Measurements from ENCODE around the gene CFAP97D1. TPM values are rescaled to one million over a fixed set of nuclear protein-coding genes. Genes with fewer than 3 reads are reported as not detected.

CFAP97D1 gene
- total RNA-seq, 4 donors from 2014 or later: 0.19 TPM; not detected in 3

DNA sequence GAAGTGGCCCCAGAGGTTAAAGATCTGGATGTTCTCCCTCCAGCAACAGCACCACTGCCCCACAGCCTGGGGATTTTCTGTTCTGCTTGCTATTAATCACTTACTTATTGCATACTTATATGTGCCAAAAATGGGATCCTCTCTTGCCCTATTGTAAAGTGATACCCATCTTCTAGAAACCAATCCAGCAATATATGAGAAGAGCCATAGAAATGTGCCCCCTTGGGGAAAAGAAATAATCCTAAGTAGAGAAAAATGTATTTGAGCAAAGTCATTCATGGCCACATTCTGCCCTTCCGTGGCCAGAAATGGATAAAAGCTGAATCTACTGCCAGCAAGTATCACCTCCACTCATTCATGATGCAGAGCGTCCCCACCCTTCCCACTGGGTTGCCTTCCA is 42.5 kb upstream of the CFAP97D1 start:
- no peak overlapping the region for H3K27ac ChIP-seq (replicated peaks in 1 of 4)
- no peaks in the 10 kb centered on the region for H3K36me3 ChIP-seq
- peaks cover 0 to 6% (median 1%) of the 10 kb centered on the region in 4 donors for H3K4me1 ChIP-seq
- 82% methylated on average over 2 of the region's 2 CpGs for WGBS
- H3K9me3 ChIP-seq: no peaks in the 10 kb centered on the region
- intact Hi-C loops (cut with DNase I): no loop called here
- no peak overlapping the region for H3K4me3 ChIP-seq
- DNase-seq (ENCODE audit: extremely low spot score): no peak
- H3K27me3 ChIP-seq: peaks cover 0 to 6% (median 0%) of the 10 kb centered on the region in 4 donors
- no peak for TF ChIP-seq POLR2A (IDR thresholded peaks at IDR 0.05; ENCODE audit: low read depth)
- TF ChIP-seq, protein P1, sequence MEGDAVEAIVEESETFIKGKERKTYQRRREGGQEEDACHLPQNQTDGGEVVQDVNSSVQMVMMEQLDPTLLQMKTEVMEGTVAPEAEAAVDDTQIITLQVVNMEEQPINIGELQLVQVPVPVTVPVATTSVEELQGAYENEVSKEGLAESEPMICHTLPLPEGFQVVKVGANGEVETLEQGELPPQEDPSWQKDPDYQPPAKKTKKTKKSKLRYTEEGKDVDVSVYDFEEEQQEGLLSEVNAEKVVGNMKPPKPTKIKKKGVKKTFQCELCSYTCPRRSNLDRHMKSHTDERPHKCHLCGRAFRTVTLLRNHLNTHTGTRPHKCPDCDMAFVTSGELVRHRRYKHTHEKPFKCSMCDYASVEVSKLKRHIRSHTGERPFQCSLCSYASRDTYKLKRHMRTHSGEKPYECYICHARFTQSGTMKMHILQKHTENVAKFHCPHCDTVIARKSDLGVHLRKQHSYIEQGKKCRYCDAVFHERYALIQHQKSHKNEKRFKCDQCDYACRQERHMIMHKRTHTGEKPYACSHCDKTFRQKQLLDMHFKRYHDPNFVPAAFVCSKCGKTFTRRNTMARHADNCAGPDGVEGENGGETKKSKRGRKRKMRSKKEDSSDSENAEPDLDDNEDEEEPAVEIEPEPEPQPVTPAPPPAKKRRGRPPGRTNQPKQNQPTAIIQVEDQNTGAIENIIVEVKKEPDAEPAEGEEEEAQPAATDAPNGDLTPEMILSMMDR (IDR thresholded peaks at IDR 0.05): no peak
- TF ChIP-seq POLR2AphosphoS5 (IDR thresholded peaks at IDR 0.05): no peak
- no peak for TF ChIP-seq EP300 (IDR thresholded peaks at IDR 0.05)

DNA sequence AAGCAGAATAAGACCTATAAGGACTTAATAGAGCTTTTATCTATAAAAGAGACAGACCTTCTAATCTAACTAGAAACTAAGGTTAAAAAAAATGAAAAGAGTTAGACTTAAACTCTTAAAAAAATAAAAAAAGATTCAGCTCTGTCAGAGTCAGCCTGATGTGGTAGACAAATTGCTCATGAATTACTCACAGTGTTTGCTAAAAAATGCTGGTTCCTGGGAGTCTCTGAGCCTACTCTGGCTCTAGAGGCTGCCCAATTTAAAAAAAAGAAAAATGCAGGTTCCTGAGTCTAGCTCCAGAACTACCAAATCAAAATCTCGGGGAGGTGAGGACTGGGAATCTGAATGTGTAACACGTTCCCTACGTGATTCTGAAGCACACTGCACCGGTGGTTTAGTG is 39.7 kb upstream of the CFAP97D1 start:
- Histone ChIP-seq H3K4me1 (no peaks in the 10 kb centered on the region), H3K27me3 (peaks cover 0 to 16% (median 0%) of the 10 kb centered on the region in 4 donors), H3K4me3 (no peak overlapping the region), H3K27ac (replicated peaks in 1 of 4) (no peak overlapping the region), H3K36me3 (no peaks in the 10 kb centered on the region), H3K9me3 (no peaks in the 10 kb centered on the region)
- WGBS: 80% methylated on average over 4 of the region's 4 CpGs
- no peak for DNase-seq (ENCODE audit: extremely low spot score)
- TF ChIP-seq, protein P1 (IDR thresholded peaks at IDR 0.05): no peak
- TF ChIP-seq POLR2AphosphoS5 (IDR thresholded peaks at IDR 0.05): no peak
- no peak for TF ChIP-seq EP300 (IDR thresholded peaks at IDR 0.05)
- no peak for TF ChIP-seq POLR2A (IDR thresholded peaks at IDR 0.05; ENCODE audit: low read depth)
- intact Hi-C loops (cut with DNase I): no loop called here

DNA sequence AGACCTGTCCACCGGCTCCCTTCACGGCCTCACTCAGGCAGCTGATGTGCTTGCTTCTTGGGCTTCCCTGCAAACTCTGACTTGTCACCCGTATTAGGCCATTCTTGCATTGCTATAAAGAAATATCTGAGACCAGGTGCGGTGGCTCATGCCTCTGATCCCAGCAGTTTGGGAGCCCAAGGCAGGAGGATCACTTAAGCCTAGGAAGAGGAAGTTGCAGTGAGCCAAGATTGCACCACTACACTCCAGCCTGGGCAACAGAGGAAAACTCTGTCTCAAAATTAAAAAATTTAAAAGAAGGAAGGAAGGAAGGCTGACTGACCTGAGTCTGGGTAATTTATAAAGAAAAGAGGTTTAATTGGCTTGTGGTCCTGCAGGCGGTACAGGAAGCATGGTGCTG is 38.6 kb upstream of the CFAP97D1 start:
- Histone ChIP-seq H3K36me3 (no peaks in the 10 kb centered on the region), H3K4me1 (no peaks in the 10 kb centered on the region), H3K27ac (replicated peaks in 1 of 4) (no peak overlapping the region), H3K9me3 (no peaks in the 10 kb centered on the region), H3K27me3 (peaks cover 0 to 22% (median 0%) of the 10 kb centered on the region in 4 donors), H3K4me3 (no peak overlapping the region)
- no peak for DNase-seq (ENCODE audit: extremely low spot score)
- intact Hi-C loops (cut with DNase I): no loop called here
- no peak for TF ChIP-seq POLR2A (IDR thresholded peaks at IDR 0.05; ENCODE audit: low read depth)
- no peak for TF ChIP-seq EP300 (IDR thresholded peaks at IDR 0.05)
- TF ChIP-seq, protein P1 (IDR thresholded peaks at IDR 0.05): no peak
- TF ChIP-seq POLR2AphosphoS5 (IDR thresholded peaks at IDR 0.05): no peak
- 87% methylated on average over 5 of the region's 5 CpGs for WGBS

DNA sequence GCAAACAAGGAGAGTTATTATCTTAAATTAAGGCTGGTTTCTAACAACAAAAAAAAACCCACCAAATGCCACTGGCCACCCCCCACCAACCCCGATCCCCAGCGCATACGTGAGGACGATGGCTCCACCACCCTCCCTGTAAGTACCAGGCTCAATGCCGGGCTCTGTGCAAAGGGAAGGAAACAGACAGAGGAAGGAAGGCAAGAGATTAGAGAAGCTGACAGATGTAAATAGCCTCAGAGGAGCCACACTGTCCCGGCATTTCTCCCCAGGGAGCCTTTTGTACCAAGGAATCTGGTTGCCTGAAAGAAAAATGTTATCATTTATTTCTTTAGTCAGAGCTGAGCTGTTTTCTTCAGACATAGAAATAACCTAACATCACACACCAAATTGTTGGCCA is 34.7 kb upstream of the CFAP97D1 start:
- H3K9me3 ChIP-seq: no peaks in the 10 kb centered on the region
- no peak overlapping the region for H3K27ac ChIP-seq (replicated peaks in 1 of 4)
- H3K4me3 ChIP-seq: no peak overlapping the region
- no peak for DNase-seq (ENCODE audit: extremely low spot score)
- no peaks in the 10 kb centered on the region for H3K36me3 ChIP-seq
- intact Hi-C loops (cut with DNase I): no loop called here
- 33% methylated on average over 6 of the region's 6 CpGs for WGBS
- TF ChIP-seq EP300 (IDR thresholded peaks at IDR 0.05) (no peak), POLR2AphosphoS5 (IDR thresholded peaks at IDR 0.05) (no peak), POLR2A (IDR thresholded peaks at IDR 0.05; ENCODE audit: low read depth) (no peak)
- TF ChIP-seq, protein P1 (IDR thresholded peaks at IDR 0.05): no peak
- H3K27me3 ChIP-seq: peaks cover 0 to 35% (median 0%) of the 10 kb centered on the region in 4 donors
- H3K4me1 ChIP-seq: no peaks in the 10 kb centered on the region

DNA sequence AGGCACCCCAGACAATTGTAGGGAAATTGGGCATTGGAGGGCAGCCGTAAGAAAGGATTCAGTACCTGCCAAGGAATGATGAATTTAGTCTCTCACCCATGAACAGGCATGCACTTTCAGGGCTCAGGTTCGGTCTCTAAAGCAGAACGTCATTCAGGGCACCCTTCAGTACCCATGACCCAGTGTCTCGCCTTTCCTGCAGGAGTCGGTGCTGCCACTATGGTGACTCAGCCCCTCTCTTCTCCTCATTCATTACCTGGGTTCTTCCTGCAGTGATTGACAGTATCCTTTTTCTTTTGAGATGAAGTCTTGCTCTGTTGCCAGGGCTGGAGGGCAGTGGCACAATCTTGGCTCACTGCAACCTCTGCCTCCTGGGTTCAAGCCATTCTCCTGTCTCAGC is 30.1 kb upstream of the CFAP97D1 start:
- Histone ChIP-seq H3K27me3 (peaks cover 0 to 53% (median 4%) of the 10 kb centered on the region in 4 donors), H3K9me3 (no peaks in the 10 kb centered on the region), H3K27ac (replicated peaks in 1 of 4) (no peak overlapping the region), H3K36me3 (no peaks in the 10 kb centered on the region), H3K4me3 (no peak overlapping the region), H3K4me1 (peaks cover 3 to 4% (median 4%) of the 10 kb centered on the region in 4 donors)
- TF ChIP-seq EP300 (IDR thresholded peaks at IDR 0.05) (no peak), POLR2AphosphoS5 (IDR thresholded peaks at IDR 0.05) (no peak), POLR2A (IDR thresholded peaks at IDR 0.05; ENCODE audit: low read depth) (no peak)
- TF ChIP-seq, protein P1 (IDR thresholded peaks at IDR 0.05): no peak
- WGBS: 78% methylated on average over 5 of the region's 5 CpGs
- no peak for DNase-seq (ENCODE audit: extremely low spot score)
- intact Hi-C loops (cut with DNase I): no loop called here
